NT2/D1 (cell line): ENCODE measurements around the gene SHQ1.

Source experiments
- SUZ12 ChIP-seq: IDR thresholded peaks from 2 replicates; pipeline ENCODE4 v1.6.1; 2011; ENCODE audit not compliant: insufficient read length, insufficient read depth; ENCODE audit errors: extremely low read depth
- YY1 ChIP-seq: IDR thresholded peaks from 2 replicates; pipeline ENCODE4 v1.6.1; 2011; ENCODE audit not compliant: insufficient read length, insufficient read depth
- ZNF274 ChIP-seq: IDR thresholded peaks from 2 replicates; pipeline ENCODE4 v1.6.1; 2011; ENCODE audit warnings: mild to moderate bottlenecking, low read depth, low read length

DNA sequence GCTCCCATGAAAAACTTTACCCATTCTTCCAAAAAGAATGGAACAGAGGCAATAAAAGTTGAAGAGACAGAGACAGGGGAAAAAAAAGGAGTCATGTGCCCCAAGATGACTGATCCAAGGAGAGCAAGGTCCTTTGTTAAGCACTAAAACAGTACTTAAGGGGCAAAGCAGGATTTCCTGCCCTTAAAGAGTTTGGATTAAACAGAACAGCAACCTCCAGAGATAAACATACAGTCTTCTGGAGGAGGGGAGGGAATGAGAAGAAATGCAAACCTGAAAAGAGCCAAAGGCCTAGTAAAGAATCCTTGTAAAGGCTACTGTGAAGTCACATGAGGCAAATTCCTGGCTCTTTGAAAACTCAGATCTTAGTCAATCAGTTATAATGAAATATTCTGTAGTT lies 38.2 kb downstream of the SHQ1 start:
- TF ChIP-seq SUZ12 (no peak), YY1 (no peak), ZNF274 (no peak)
